Esophagus muscularis mucosa (tissue), 4 donors: Measurements from ENCODE around the gene C16orf90.

Experiments
- CTCF ChIP-seq, 3 experiments: fragments of 200-600 bp in 2 of 3; fragments of 450-650 bp in 1 of 3; sonication (generic) in 2 of 3; IDR thresholded peaks; one replicate each; pipeline ENCODE4 v1.5.1; 2017 to 2019; ENCODE audit warnings: antibody characterized with exemption in 3 of 3, mild to moderate bottlenecking in 2 of 3, moderate library complexity in 1 of 3
- EP300 ChIP-seq: sonication (generic); formaldehyde crosslinking; IDR thresholded peaks from one replicate; pipeline ENCODE4 v1.6.1; 2017; ENCODE audit warnings: antibody characterized with exemption
- POLR2A ChIP-seq: fragments of 450-650 bp; IDR thresholded peaks from one replicate; pipeline ENCODE4 v1.6.1; 2017; ENCODE audit warnings: antibody characterized with exemption, moderate library complexity, mild to moderate bottlenecking, low read depth
- POLR2AphosphoS5 ChIP-seq, 2 donors: sonication (generic); formaldehyde crosslinking; IDR thresholded peaks; one replicate each; pipeline ENCODE4 v1.6.1; 2017; ENCODE audit warnings: antibody characterized with exemption in 2 of 2

- TF ChIP-seq POLR2A (no peak), CTCF (IDR thresholded peaks at IDR 0.05) (no peak), EP300 (no peak), POLR2AphosphoS5 (IDR thresholded peaks at IDR 0.05) (no peak)
Measured at GRCh38 chr16:3470723-3471122, 24.6 kb downstream of the C16orf90 start.
